Activated CD4-positive, CD25-positive, alpha-beta regulatory T cell treated with anti-CD3 and anti-CD28 coated beads, Interleukin-2, amount 50 U/mL, for 72 hours (primary cell): Measurements from ENCODE around the gene UBAC2.
"Not testable (repeated sequence)": the region's sequence is repeated elsewhere in the genome, so short reads cannot be mapped to it uniquely, and the experiment has no call there.

ENCODE experiments used
- DNase-seq: peaks from one replicate; pipeline ENCODE4 v3.0.0; 2021

Gene UBAC2

GRCh38 chr13:99190147-99190985, 10.3 kb upstream of the UBAC2 start:
- no peak for DNase-seq

GRCh38 chr13:99191336-99191899, 9.2 kb upstream of the UBAC2 start:
- DNase-seq: no peak

DNA sequence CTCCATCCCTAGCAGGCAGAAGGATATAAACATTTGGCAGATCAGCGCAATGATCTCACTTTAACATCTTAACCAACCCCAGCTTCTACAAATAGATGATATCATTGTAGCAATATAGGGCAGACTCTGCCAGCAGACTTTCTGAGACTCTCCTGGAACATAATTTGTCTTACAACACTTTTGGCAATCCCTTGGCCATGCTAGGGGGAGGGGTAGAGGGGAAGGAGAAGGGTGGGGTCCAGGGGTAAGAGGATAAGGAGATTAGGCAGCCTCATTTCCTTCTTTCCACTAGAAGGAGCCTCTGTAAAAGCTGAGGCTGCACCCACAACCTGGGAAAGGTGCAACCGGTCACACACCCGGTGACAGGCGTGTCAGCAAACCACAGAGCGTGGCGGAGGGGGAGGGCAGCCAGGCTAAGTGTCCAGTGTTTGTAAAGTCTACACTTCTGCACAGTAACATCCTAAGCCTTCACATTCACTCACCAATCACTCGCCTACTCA, 8.7 kb upstream of the UBAC2 start:
- no peak for DNase-seq

DNA sequence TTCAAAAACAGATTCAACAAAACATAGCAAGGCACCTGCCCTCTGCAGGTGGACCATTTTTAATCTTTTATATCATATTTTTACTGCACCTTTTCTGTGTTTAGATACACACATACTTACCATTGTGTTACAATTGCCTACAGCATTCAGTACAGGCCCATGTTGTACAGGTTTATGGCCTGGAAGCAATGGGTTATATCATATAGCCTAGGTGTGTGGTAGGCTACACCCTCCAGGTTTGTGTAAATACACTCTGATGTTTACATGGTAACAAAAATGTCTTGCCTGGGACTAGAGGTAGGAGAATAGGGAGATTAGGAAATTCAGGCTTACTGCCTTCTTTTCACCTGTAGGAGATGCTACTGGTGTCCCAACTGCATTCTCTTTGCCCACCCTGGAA, 8.2 kb upstream of the UBAC2 start:
- no peak for DNase-seq

GRCh38 chr13:99193152-99193551, 7.5 kb upstream of the UBAC2 start:
- no peak for DNase-seq

- no peak for DNase-seq
These were observed 4.1 kb upstream of the UBAC2 start for GRCh38 chr13:99196466-99197116.

GRCh38 chr13:99197117-99197651, 3.5 kb upstream of the UBAC2 start:
- no peak for DNase-seq

DNA sequence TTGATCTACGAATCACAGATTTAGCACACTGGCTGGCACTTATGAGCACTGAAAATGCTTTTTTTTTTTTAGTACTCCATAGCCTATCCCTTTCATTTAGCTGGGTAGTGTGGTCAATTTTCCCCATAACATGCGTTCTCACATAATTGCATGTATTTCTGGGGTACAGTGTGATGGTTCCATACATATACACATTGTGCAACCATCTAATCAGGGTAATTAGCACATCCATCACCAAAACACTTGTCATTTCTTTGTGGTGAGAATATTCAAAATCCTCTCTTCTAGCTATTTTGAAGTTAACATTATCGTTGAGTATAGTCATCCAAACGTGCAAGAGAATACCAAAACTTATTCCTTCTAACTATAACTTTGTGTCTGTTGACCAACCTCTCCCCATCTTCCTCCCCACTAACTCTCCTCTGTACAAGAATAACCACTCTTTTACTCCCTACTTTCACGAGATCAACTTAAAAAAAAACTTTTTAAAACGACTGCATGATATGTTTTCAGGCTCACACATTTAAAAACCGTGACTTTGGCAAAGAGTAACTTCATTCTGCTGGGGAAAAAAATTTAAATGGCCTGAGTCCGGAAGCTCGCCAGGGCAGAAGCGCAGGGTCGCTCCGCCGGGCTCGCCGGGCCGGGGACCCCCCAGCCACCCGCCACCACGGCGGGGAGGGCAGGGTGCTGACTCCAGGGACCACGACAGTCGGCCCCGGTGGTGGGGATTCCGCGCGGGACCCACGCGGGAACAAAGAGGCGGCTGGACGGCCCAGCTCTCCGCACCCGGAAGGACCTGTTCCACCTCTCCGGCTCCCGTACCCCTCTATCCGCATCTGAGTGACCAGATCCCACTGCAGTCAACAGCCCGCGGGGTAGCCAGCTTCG, 868 bp upstream of the UBAC2 start:
- DNase-seq: no peak

DNA sequence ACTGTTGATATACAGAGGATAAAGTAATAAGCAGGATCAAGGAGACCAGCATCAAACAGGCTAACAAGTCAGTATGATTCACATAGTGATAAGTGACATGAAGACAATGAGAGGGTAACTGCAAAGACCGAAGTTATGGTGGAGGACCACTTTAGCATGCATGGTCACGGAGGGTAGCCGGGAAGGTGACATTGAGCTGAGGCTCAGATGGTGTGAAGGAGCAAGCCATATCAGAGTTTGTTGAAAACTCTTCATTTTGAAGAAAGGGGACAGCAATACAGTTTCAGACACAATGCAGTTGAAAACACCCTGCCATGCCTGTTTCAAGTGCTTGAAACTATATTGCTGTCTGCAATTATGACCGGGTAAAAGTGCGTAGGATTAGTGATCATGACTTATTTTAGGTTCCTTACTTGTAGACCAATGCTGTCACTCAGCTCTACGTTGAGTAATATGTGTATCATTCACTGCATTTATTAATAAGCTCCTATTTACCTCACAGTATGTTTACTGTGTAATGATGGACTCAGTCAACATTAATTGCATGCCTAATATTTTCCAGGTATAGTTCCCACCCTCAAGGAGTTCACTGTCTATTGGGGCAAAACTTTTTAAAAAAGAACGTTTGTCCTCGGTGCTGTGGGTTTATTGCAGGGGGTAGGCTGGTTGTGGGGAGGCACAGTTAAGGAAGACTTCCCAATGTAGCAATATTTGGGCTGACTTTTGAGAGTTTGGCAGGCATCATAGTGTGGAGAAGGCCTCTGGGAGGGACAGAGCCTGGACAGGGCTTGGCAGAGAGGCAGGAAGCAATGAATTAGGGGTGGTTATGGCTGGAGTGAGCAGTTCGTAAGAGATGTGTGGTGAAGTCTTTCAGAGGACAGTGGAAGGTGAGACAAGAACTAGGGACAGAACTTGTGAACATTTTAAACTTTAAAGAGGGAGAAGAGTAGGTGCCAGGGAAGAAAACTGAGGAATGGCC, 3.2 kb downstream of the UBAC2 start:
- no peak for DNase-seq

GRCh38 chr13:99205621-99206220, 5.1 kb downstream of the UBAC2 start:
- no peak for DNase-seq

GRCh38 chr13:99206226-99206625, 5.6 kb downstream of the UBAC2 start:
- no peak for DNase-seq

GRCh38 chr13:99206873-99207272, 6.2 kb downstream of the UBAC2 start:
- DNase-seq: no peak

GRCh38 chr13:99207511-99207910, 6.9 kb downstream of the UBAC2 start:
- no peak for DNase-seq

DNA sequence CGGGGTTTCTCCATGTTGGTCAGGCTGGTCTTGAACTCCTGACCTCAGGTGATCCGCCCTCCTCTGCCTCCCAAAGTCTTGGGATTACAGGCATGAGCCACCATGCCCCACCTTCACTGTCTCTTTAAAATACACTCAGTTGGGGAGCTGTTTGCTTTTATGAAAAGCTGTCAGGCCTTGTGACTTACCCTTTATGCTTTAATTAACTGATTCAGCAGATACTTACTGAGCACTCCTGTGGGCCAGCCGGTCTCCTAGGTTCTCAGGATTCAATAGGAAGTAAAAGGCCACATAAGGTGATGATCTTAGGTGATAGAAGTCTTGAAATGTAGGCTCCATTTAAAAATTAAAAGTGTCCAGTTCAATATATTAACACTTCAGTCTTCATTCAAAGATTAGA, 7.5 kb downstream of the UBAC2 start:
- DNase-seq: no peak

- no peak for DNase-seq
These were observed 8.3 kb downstream of the UBAC2 start for GRCh38 chr13:99208845-99209527.

- not testable (repeated sequence) for DNase-seq
These were observed 10.0 kb downstream of the UBAC2 start for GRCh38 chr13:99210627-99211026.

- DNase-seq: no peak
These were observed 10.9 kb downstream of the UBAC2 start for GRCh38 chr13:99211421-99212035.

DNA sequence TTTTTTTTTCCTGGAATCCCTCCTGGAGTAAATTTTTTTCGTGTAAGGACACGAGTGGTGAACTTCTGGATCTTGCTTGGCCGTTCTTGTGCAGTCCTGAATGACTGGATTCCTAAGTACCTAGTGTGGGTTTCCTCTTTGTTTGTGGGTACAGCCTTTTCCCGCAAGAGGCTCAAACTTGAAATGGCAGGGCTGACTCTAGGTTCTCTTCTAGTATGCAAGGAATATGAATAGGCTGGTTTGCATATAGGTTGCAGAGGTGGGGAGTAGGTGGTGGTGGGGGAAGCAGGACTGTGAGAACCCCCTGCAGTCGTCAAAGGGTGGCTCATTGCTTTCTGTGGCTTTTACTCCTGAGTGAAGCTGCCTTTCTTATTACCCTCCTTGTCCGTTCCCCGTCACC, 13.6 kb downstream of the UBAC2 start:
- no peak for DNase-seq

GRCh38 chr13:99214731-99215130, 14.1 kb downstream of the UBAC2 start:
- DNase-seq: no peak
